K562 (cell line): ENCODE measurements around the gene TPGS1. TPM values are rescaled to one million over a fixed set of nuclear protein-coding genes. Genes with fewer than 3 reads are reported as not detected.

Experiments
- CREB3L1 ChIP-seq: fragments of 450-650 bp; IDR thresholded peaks from 2 replicates; pipeline ENCODE4 v1.6.1; 2014; ENCODE audit warnings: low read depth, mild to moderate bottlenecking, moderate library complexity, borderline replicate concordance
- CTCF ChIP-seq, 3 experiments: IDR thresholded peaks in 2 of 3; conservative IDR thresholded peaks in 1 of 3; 2 replicates each; pipeline ENCODE4 v1.5.1; 2011 to 2012; ENCODE audit warnings: low read length in 3 of 3, mild to moderate bottlenecking in 3 of 3, control low read depth in 2 of 3, improper control_type of control experiment in 1 of 3, inconsistent platforms in 1 of 3, low read depth in 1 of 3, mixed read lengths in 1 of 3, moderate library complexity in 1 of 3; ENCODE audit not compliant: insufficient read depth in 2 of 3
- ELK3 ChIP-seq: fragments of 450-650 bp; formaldehyde crosslinking; IDR thresholded peaks from 2 replicates; pipeline ENCODE4 v1.4.0; 2020; ENCODE audit warnings: mild to moderate bottlenecking
- ETS1 ChIP-seq: conservative IDR thresholded peaks from 2 replicates; pipeline ENCODE4 v1.6.1; 2011; ENCODE audit warnings: low read depth, mild to moderate bottlenecking, low read length; ENCODE audit not compliant: control insufficient read depth
- FIP1L1 ChIP-seq: fragments of 200-400 bp; formaldehyde crosslinking; IDR thresholded peaks from 2 replicates; pipeline ENCODE4 v1.6.1; 2018; ENCODE audit warnings: mild to moderate bottlenecking, low read depth, low read length; ENCODE audit not compliant: poor library complexity, severe bottlenecking
- ID3 ChIP-seq, 2 experiments: fragments of 250-450 bp in 1 of 2; fragments of 450-650 bp in 1 of 2; sonication (Bioruptor Pico) in 1 of 2; IDR thresholded peaks; 2 replicates each; pipeline versions ENCODE4 v1.6.1 to v1.8.0; 2016 to 2021; ENCODE audit warnings: mild to moderate bottlenecking in 2 of 2, moderate library complexity in 2 of 2, missing compliant biosample characterization in 1 of 2, missing genetic modification characterization in 1 of 2
- OTX1 ChIP-seq: fragments of 450-650 bp; formaldehyde crosslinking; IDR thresholded peaks from 2 replicates; pipeline ENCODE4 v1.4.0; 2022; ENCODE audit warnings: mild to moderate bottlenecking
- PKNOX1 ChIP-seq: fragments of 450-650 bp; IDR thresholded peaks from 2 replicates; pipeline ENCODE4 v1.6.1; 2016
- POLR2A ChIP-seq: fragments of 450-650 bp; conservative IDR thresholded peaks from 2 replicates; pipeline ENCODE4 v1.6.1; 2016
- STAT5A ChIP-seq: IDR thresholded peaks from 2 replicates; pipeline ENCODE4 v1.6.1; 2012; ENCODE audit warnings: low read length, inconsistent platforms, borderline replicate concordance
- TOE1 ChIP-seq, 2 experiments: fragments of 450-650 bp in 1 of 2; sonication (generic) in 1 of 2; formaldehyde crosslinking in 1 of 2; IDR thresholded peaks; 2 replicates each; pipeline versions ENCODE4 v1.7.1 to v1.8.0; 2016 to 2022; ENCODE audit warnings: borderline replicate concordance in 2 of 2, mild to moderate bottlenecking in 2 of 2, antibody characterized with exemption in 1 of 2, inconsistent platforms in 1 of 2, low read depth in 1 of 2, missing genetic modification reagents in 1 of 2, moderate library complexity in 1 of 2
- VEZF1 ChIP-seq: fragments of 200-800 bp; sonication (Bioruptor generic); IDR thresholded peaks from 2 replicates; pipeline ENCODE4 v1.6.1; 2017; ENCODE audit warnings: missing genetic modification characterization, missing compliant biosample characterization
- ZNF507 ChIP-seq: conservative IDR thresholded peaks from 2 replicates; pipeline ENCODE4 v1.6.1; 2017; ENCODE audit warnings: missing genetic modification characterization, missing compliant biosample characterization
- ZNF583 ChIP-seq: fragments of 250-450 bp; sonication (Bioruptor Pico); IDR thresholded peaks from 2 replicates; pipeline ENCODE4 v1.4.0; 2020
- ZSCAN29 ChIP-seq: fragments of 450-650 bp; IDR thresholded peaks from 2 replicates; pipeline ENCODE4 v1.6.1; 2017
- polyA plus RNA-seq, 8 experiments: library from polyadenylated mRNA; depleted of rRNA in 4 of 8; stranded (reverse) in 5 of 8; unstranded in 3 of 8; fragments of >200 nt; fragmentation: Nextera tagmentation in 2 of 8; fragmentation: Illumina TruSeq in 1 of 8; extraction: Ambion mirVana in 2 of 8; extraction: Trizol in 1 of 8; gene quantifications; 2 replicates each; pipeline versions ENCODE4 v1.2.1 to v1.2.3, GENCODE V29; 2011 to 2014; ENCODE audit warnings: inconsistent platforms in 1 of 8, missing spikeins in 1 of 8
- total RNA-seq, 7 experiments: library from RNA; depleted of rRNA in 6 of 7; stranded (reverse); fragments of >200 nt in 6 of 7; fragmentation: Illumina TruSeq in 2 of 7; extraction: Trizol in 2 of 7; gene quantifications; 2 replicates each; pipeline versions ENCODE4 v1.2.1 to v1.2.3, GENCODE V29; 2011 to 2021; ENCODE audit warnings: low replicate concordance in 1 of 7

The TPGS1 gene
- total and polyA plus RNA-seq, 9 of the 15 experiments (the other 6 are each of a cell fraction or from before 2014, with no cell fraction given), result 0.30 to 31.6 (median 1.2) TPM; not detected in 2

- TF ChIP-seq CREB3L1 (peak; percentile 85), CTCF (IDR thresholded peaks at IDR 0.05 in 2 of 3, conservative IDR thresholded peaks at IDR 0.05 in 1 of 3; ENCODE audit: insufficient read depth in 2 of 3, low read depth in 1 of 3, low read length in 3 of 3) (peak in 2 of 3 experiments; percentile 24 to 33; a peak in 3 of 6 replicates), TOE1 (IDR thresholded peaks at IDR 0.05; ENCODE audit: borderline replicate concordance) (no peak), TOE1 (CRISPR knock-in tag; IDR thresholded peaks at IDR 0.05; ENCODE audit: borderline replicate concordance, low read depth) (no peak), ZNF583 (CRISPR knock-in tag) (no peak), PKNOX1 (no peak), STAT5A (no peak), ZNF507 (tag) (no peak), ID3 (CRISPR knock-in tag; IDR thresholded peaks at IDR 0.05) (no peak), ID3 (tag; IDR thresholded peaks at IDR 0.05) (peak; percentile 69; the same call in 1 of the 2 replicates), OTX1 (CRISPR knock-in tag) (no peak), FIP1L1 (peak; percentile 58), ETS1 (0 out of 2 replicates have a peak, but pooled peaks have one; percentile 62), POLR2A (peak; percentile 61; the same call in 1 of the 2 replicates), ZSCAN29 (no peak), ELK3 (CRISPR knock-in tag) (no peak), VEZF1 (CRISPR knock-in tag) (peak; percentile 85)
Measured at GRCh38 chr19:531009-531752, 23.9 kb downstream of the TPGS1 start (continued).
